Ovary (tissue), 9 donors: ENCODE data around the gene SENP7. TPM values are rescaled to one million over a fixed set of nuclear protein-coding genes. Genes with fewer than 3 reads are reported as not detected.

Experiments
- DNase-seq, 5 donors: peaks; one replicate each; pipeline ENCODE4 v3.0.0-alpha.2; 2019 to 2020
- H3K27ac ChIP-seq, 2 donors: fragments of 200-600 bp; one replicate each; pipeline versions ENCODE4 v1.5.1 to v1.8.0; 2019 to 2022
- H3K27me3 ChIP-seq: fragments of 200-600 bp; one replicate; pipeline ENCODE4 v1.8.0; 2022
- H3K36me3 ChIP-seq: fragments of 200-600 bp; sonication (generic); one replicate; pipeline ENCODE4 v1.5.1; 2019
- H3K4me1 ChIP-seq: one replicate; pipeline ENCODE4 v1.8.1; 2013; ENCODE audit warnings: mild to moderate bottlenecking, moderate library complexity; ENCODE audit not compliant: insufficient read depth
- H3K4me3 ChIP-seq: fragments of 200-600 bp; sonication (generic); one replicate; pipeline ENCODE4 v1.5.1; 2017
- H3K9me3 ChIP-seq, 2 donors: fragments of 200-600 bp in 1 of 2; sonication (generic) in 1 of 2; one replicate each; pipeline versions ENCODE4 v1.5.1 to v1.8.1; 2013 to 2019; ENCODE audit warnings: mild to moderate bottlenecking in 1 of 2, moderate library complexity in 1 of 2
- CTCF ChIP-seq, 3 donors: fragments of 450-650 bp in 2 of 3; fragments of 200-600 bp in 1 of 3; IDR thresholded peaks; one replicate each; pipeline versions ENCODE4 v1.5.1 to v1.8.0; 2016 to 2022; ENCODE audit warnings: antibody characterized with exemption in 3 of 3, mild to moderate bottlenecking in 1 of 3
- EP300 ChIP-seq: sonication (generic); formaldehyde crosslinking; IDR thresholded peaks from one replicate; pipeline ENCODE4 v1.6.1; 2017; ENCODE audit warnings: antibody characterized with exemption
- POLR2A ChIP-seq: fragments of 450-650 bp; IDR thresholded peaks from one replicate; pipeline ENCODE4 v1.6.1; 2017; ENCODE audit warnings: antibody characterized with exemption, mild to moderate bottlenecking, moderate library complexity
- WGBS, 3 donors: extraction: QIAGEN DNeasy Blood & Tissue Kit in 1 of 3; methylation state at CpG; one replicate each; pipeline versions ENCODE4 v1.1.5 to v1.1.7; 2013 to 2017; 5-methylcytosine and 5-hydroxymethylcytosine counted together
- intact Hi-C, 4 donors: fragments of 100-400 bp; cut with DNase I; formaldehyde crosslinking; loops; one replicate each; pipeline versions ENCODE4 v1.11.0 to v1.15.1; 2022 to 2023
- polyA plus RNA-seq, 2 donors: library from polyadenylated mRNA; stranded (reverse); fragments of 200-250 nt in 1 of 2; fragments of 350-450 nt in 1 of 2; fragmentation: Illumina TruSeq in 1 of 2; extraction: RNeasy Lipid Tissue Mini Kit (QIAGEN cat#74804) in 1 of 2; gene quantifications; one replicate each; pipeline ENCODE4 v1.2.3, GENCODE V29; 2013 to 2014
- total RNA-seq, 7 donors: library from RNA; depleted of rRNA in 2 of 7; stranded (reverse); fragments of >200 nt in 2 of 7; fragmentation: NEBNext Ultra II Directional in 3 of 7; extraction: Animal tissue kit (Norgen Biotek cat#: 25700) in 3 of 7; gene quantifications; one replicate each; pipeline versions ENCODE4 v1.1.0 to v1.2.4, GENCODE V29; 2016 to 2023
- donor health status: DM: no; HTN: no; CAD: no; lungs with moderate emphysema.
- donor health status: DM: no; HTN: no; CAD: no.
- donor health status: Bipolar disorder and iron deficiency.
- donor health status: DM: yes; HTN: yes; CAD: no.
- donor health status: DM: no; HTN: no; CAD: no.
- donor health status: DM: yes; HTN: yes; CAD: no.

Gene SENP7
- total and polyA plus RNA-seq, 9 donors: 16.9 to 33.4 (median 26.8) TPM

- intact Hi-C loops: no loop called here
- H3K4me1 ChIP-seq: peaks cover 5% of the 10 kb centered on the region
- 79 to 85% (median 82%) methylated on average over 3 of the region's 3 CpGs for WGBS, 3 donors
- no peaks in the 10 kb centered on the region for H3K27me3 ChIP-seq
- no peaks in the 10 kb centered on the region for H3K36me3 ChIP-seq
- DNase-seq: no peak
- no peak overlapping the region for H3K27ac ChIP-seq
- TF ChIP-seq CTCF (IDR thresholded peaks at IDR 0.05) (no peak), POLR2A (no peak), EP300 (no peak)
- no peaks in the 10 kb centered on the region for H3K9me3 ChIP-seq
- H3K4me3 ChIP-seq: no peak overlapping the region
Observed at GRCh38 chr3:101509811-101510210, 3.2 kb downstream of the SENP7 start.

- TF ChIP-seq CTCF (IDR thresholded peaks at IDR 0.05): no peak
- TF ChIP-seq POLR2A: no peak
- TF ChIP-seq EP300: no peak
- H3K27ac ChIP-seq: no peak overlapping the region
- no peak for DNase-seq
- intact Hi-C loops: no loop called here
- H3K27me3 ChIP-seq: no peaks in the 10 kb centered on the region
- no peaks in the 10 kb centered on the region for H3K36me3 ChIP-seq
- no peak overlapping the region for H3K4me3 ChIP-seq
- WGBS, 3 donors: 46 to 78% (median 78%) methylated on average over 3 of the region's 3 CpGs
- peaks cover 5% of the 10 kb centered on the region for H3K4me1 ChIP-seq
- H3K9me3 ChIP-seq: no peaks in the 10 kb centered on the region
Observed at GRCh38 chr3:101509281-101509680, 3.7 kb downstream of the SENP7 start.

GRCh38 chr3:101501783-101502182 is 11.2 kb downstream of the SENP7 start:
- Histone ChIP-seq H3K4me1 (no peaks in the 10 kb centered on the region), H3K36me3 (no peaks in the 10 kb centered on the region), H3K4me3 (no peak overlapping the region), H3K27ac (no peak overlapping the region), H3K9me3 (no peaks in the 10 kb centered on the region), H3K27me3 (no peaks in the 10 kb centered on the region)
- WGBS, 3 donors: 74 to 77% (median 76%) methylated on average over 3 of the region's 3 CpGs
- TF ChIP-seq CTCF (IDR thresholded peaks at IDR 0.05) (no peak), POLR2A (no peak), EP300 (no peak)
- DNase-seq: no peak
- intact Hi-C loops: no loop called here

- Histone ChIP-seq H3K4me1 (no peaks in the 10 kb centered on the region), H3K27ac (no peak overlapping the region), H3K36me3 (no peaks in the 10 kb centered on the region), H3K4me3 (no peak overlapping the region), H3K27me3 (no peaks in the 10 kb centered on the region), H3K9me3 (no peaks in the 10 kb centered on the region)
- TF ChIP-seq POLR2A (no peak), CTCF (IDR thresholded peaks at IDR 0.05) (no peak), EP300 (no peak)
- no peak for DNase-seq
- 95 to 96% (median 96%) methylated on average over 1 of the region's 1 CpG for WGBS, 3 donors
- intact Hi-C loops: no loop called here
Observed at GRCh38 chr3:101500208-101500607, 12.8 kb downstream of the SENP7 start.

- H3K27ac ChIP-seq: no peak overlapping the region
- 91 to 97% (median 94%) methylated on average over 2 of the region's 2 CpGs for WGBS, 3 donors
- no peaks in the 10 kb centered on the region for H3K27me3 ChIP-seq
- no peaks in the 10 kb centered on the region for H3K36me3 ChIP-seq
- DNase-seq: no peak
- no peak overlapping the region for H3K4me3 ChIP-seq
- no peaks in the 10 kb centered on the region for H3K4me1 ChIP-seq
- TF ChIP-seq EP300 (no peak), CTCF (IDR thresholded peaks at IDR 0.05) (no peak), POLR2A (no peak)
- no peaks in the 10 kb centered on the region for H3K9me3 ChIP-seq
- intact Hi-C loops: no loop called here
Observed at GRCh38 chr3:101497803-101498202, 15.2 kb downstream of the SENP7 start.
